IMR-90 (cell line): ENCODE results near the gene C1orf141.

Experiments
- MXI1 ChIP-seq: IDR thresholded peaks from 2 replicates; pipeline ENCODE4 v1.6.1; 2012; ENCODE audit warnings: low read depth, mild to moderate bottlenecking, low read length, moderate library complexity, borderline replicate concordance
- RCOR1 ChIP-seq: IDR thresholded peaks from 2 replicates; pipeline ENCODE4 v1.6.1; 2012; ENCODE audit warnings: mild to moderate bottlenecking, low read length, improper control_type of control experiment; ENCODE audit not compliant: insufficient replicate concordance
- TF ChIP-seq, protein P1 (sequence below): conservative IDR thresholded peaks from 2 replicates; pipeline ENCODE4 v1.5.1; 2012; ENCODE audit warnings: mild to moderate bottlenecking, low read depth, low read length, improper control_type of control experiment

DNA sequence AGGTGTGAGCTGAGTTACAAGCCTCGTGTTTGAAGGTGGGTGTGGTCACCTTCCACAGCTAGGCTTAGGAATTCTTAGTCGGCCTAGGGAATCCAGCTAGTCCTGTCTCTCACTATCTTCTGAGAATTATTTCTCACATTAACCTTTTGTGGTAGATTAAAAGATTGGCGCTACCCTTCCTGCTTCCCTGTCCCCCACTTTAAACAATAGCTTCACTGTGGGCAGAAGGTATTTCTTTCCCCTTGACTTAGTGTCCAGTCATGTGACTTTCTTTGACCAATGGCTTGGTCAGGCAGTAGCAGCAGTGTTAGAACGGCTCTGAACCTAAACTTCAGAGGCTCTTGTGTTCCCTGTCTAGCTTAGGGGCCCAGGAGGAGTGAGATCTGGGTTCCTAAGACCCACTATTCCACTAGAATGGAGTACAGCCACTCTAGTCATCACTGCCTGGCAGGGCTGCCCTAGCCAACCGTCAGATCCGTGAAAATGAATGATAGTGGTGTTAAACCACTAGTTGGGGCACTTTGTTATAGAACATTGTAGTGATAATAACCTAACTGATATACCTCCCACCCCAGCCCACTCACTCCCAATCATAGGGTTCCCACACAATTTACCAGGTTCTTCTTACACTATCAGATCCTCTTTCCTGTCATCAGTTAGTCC, 13.9 kb upstream of the C1orf141 start:
- TF ChIP-seq, protein P1, sequence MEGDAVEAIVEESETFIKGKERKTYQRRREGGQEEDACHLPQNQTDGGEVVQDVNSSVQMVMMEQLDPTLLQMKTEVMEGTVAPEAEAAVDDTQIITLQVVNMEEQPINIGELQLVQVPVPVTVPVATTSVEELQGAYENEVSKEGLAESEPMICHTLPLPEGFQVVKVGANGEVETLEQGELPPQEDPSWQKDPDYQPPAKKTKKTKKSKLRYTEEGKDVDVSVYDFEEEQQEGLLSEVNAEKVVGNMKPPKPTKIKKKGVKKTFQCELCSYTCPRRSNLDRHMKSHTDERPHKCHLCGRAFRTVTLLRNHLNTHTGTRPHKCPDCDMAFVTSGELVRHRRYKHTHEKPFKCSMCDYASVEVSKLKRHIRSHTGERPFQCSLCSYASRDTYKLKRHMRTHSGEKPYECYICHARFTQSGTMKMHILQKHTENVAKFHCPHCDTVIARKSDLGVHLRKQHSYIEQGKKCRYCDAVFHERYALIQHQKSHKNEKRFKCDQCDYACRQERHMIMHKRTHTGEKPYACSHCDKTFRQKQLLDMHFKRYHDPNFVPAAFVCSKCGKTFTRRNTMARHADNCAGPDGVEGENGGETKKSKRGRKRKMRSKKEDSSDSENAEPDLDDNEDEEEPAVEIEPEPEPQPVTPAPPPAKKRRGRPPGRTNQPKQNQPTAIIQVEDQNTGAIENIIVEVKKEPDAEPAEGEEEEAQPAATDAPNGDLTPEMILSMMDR = no peak
- TF ChIP-seq RCOR1 (no peak), MXI1 (no peak)
